Measurements from ENCODE around the gene RTN4.

DNA sequence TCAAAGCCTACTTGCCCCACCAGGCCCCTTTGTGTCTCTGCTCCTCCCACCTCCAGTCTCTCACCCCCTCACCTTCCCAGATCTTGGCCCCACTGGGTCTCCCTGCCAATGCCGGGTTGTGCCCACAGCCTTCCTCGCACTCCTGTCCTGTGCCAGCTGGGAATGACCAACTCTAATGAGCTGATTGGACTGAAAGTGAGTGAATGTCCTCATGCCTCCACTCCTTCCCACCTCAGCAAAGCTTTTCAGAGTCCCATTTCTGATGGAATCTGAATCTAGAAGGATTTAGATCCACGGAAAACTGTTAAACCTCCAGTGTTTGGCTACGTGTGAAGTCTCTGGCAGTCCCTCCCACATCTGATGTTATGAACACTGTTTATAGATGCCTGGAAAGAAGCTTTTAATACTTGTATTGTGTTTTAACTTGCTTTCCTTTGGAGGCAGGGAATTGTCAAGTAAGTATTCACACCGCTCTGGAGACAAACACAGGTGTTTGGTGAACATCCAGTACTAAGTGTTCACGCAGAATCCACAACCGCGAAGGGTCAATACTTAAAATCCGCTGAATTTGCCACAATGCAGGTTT, 103.9 kb downstream of the RTN4 start:
- TF ChIP-seq, protein P1, sequence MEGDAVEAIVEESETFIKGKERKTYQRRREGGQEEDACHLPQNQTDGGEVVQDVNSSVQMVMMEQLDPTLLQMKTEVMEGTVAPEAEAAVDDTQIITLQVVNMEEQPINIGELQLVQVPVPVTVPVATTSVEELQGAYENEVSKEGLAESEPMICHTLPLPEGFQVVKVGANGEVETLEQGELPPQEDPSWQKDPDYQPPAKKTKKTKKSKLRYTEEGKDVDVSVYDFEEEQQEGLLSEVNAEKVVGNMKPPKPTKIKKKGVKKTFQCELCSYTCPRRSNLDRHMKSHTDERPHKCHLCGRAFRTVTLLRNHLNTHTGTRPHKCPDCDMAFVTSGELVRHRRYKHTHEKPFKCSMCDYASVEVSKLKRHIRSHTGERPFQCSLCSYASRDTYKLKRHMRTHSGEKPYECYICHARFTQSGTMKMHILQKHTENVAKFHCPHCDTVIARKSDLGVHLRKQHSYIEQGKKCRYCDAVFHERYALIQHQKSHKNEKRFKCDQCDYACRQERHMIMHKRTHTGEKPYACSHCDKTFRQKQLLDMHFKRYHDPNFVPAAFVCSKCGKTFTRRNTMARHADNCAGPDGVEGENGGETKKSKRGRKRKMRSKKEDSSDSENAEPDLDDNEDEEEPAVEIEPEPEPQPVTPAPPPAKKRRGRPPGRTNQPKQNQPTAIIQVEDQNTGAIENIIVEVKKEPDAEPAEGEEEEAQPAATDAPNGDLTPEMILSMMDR (IDR thresholded peaks at IDR 0.05; ENCODE audit: low read length), result no peak
- no peak for TF ChIP-seq EZH2 (IDR thresholded peaks at IDR 0.05; ENCODE audit: borderline replicate concordance, low read length)
